ENCODE measurements around the gene MAP3K3. TPM values are rescaled to one million over a fixed set of nuclear protein-coding genes. Genes with fewer than 3 reads are reported as not detected.

Gene MAP3K3
- total RNA-seq (2014; rRNA removed; shearing (Covaris generic)) = 13.9 and 17.9 TPM in 2 replicates

- peak; percentile 100 for DNase-seq (ENCODE audit: low spot score)
Observed at GRCh38 chr17:63621684-63622573, at the start of gene MAP3K3. TSS of gene MAP3K3 (plus strand) at chr17:63622417. CDS start at chr17:63622760, 343 bp downstream.

GRCh38 chr17:63573634-63574033 lies 48.6 kb upstream of the MAP3K3 start:
- no peak for DNase-seq (ENCODE audit: low spot score)

- no peak for DNase-seq (ENCODE audit: low spot score)
Observed at GRCh38 chr17:63578027-63578768, 44.0 kb upstream of the MAP3K3 start.

GRCh38 chr17:63578769-63579111 lies 43.5 kb upstream of the MAP3K3 start:
- no peak for DNase-seq (ENCODE audit: low spot score)

GRCh38 chr17:63579633-63580032 lies 42.6 kb upstream of the MAP3K3 start:
- no peak for DNase-seq (ENCODE audit: low spot score)

- DNase-seq (ENCODE audit: low spot score) = no peak
Observed at GRCh38 chr17:63587770-63588169, 34.4 kb upstream of the MAP3K3 start.

GRCh38 chr17:63588797-63589196 lies 33.4 kb upstream of the MAP3K3 start:
- no peak for DNase-seq (ENCODE audit: low spot score)

- no peak for DNase-seq (ENCODE audit: low spot score)
Observed at GRCh38 chr17:63589646-63590045, 32.6 kb upstream of the MAP3K3 start.

GRCh38 chr17:63592797-63593196 lies 29.4 kb upstream of the MAP3K3 start:
- DNase-seq (ENCODE audit: low spot score) = no peak

- no peak for DNase-seq (ENCODE audit: low spot score)
Observed at GRCh38 chr17:63595132-63595531, 27.1 kb upstream of the MAP3K3 start.

GRCh38 chr17:63596856-63597586 lies 25.2 kb upstream of the MAP3K3 start:
- DNase-seq (ENCODE audit: low spot score) = no peak

GRCh38 chr17:63598281-63598680 lies 23.9 kb upstream of the MAP3K3 start:
- no peak for DNase-seq (ENCODE audit: low spot score)

- DNase-seq (ENCODE audit: low spot score) = peak; percentile 76
Observed at GRCh38 chr17:63600569-63601438, 21.4 kb upstream of the MAP3K3 start, which contains the start of gene TACO1. TSS of gene TACO1 (plus strand) at chr17:63600895. CDS start at chr17:63601084, 189 bp downstream.

GRCh38 chr17:63601439-63602371 lies 20.5 kb upstream of the MAP3K3 start:
- DNase-seq (ENCODE audit: low spot score) = no peak

- DNase-seq (ENCODE audit: low spot score) = no peak
Observed at GRCh38 chr17:63609816-63610573, 12.2 kb upstream of the MAP3K3 start.

- DNase-seq (ENCODE audit: low spot score) = no peak
Observed at GRCh38 chr17:63610854-63611253, 11.4 kb upstream of the MAP3K3 start.

GRCh38 chr17:63611354-63611753 lies 10.9 kb upstream of the MAP3K3 start:
- DNase-seq (ENCODE audit: low spot score) = no peak

GRCh38 chr17:63613663-63614062 lies 8.6 kb upstream of the MAP3K3 start:
- no peak for DNase-seq (ENCODE audit: low spot score)

GRCh38 chr17:63621229-63621683 lies 961 bp upstream of the MAP3K3 start:
- no peak for DNase-seq (ENCODE audit: low spot score)
